GM19238 (cell line): ENCODE results near the gene CRPPA.
"Not testable (repeated sequence)": the region's sequence is repeated elsewhere in the genome, so short reads cannot be mapped to it uniquely, and the experiment has no call there.

Experiments used
- DNase-seq: peaks from one replicate; pipeline ENCODE4 v3.0.0; 2011; ENCODE audit warnings: low spot score; ENCODE audit not compliant: insufficient read length

The CRPPA gene

GRCh38 chr7:16421333-16422102 lies at the start of gene CRPPA:
Gene CRPPA (minus strand): TSS chr7:16421538. CDS start chr7:16421322, 216 bp downstream.
- DNase-seq: no peak

- DNase-seq: no peak
These were observed 44.4 kb upstream of the CRPPA start, which contains the start of gene SOSTDC1 for GRCh38 chr7:16465469-16466361. Gene SOSTDC1 (minus strand): TSS chr7:16465738. CDS start chr7:16465668, 70 bp downstream.

- no peak for DNase-seq
These were observed 42.8 kb upstream of the CRPPA start for GRCh38 chr7:16463949-16464715.

GRCh38 chr7:16463520-16463919 lies 42.2 kb upstream of the CRPPA start:
- DNase-seq: no peak

GRCh38 chr7:16462431-16462889 lies 41.1 kb upstream of the CRPPA start:
- no peak for DNase-seq

- no peak for DNase-seq
These were observed 39.6 kb upstream of the CRPPA start for GRCh38 chr7:16460789-16461493.

GRCh38 chr7:16456303-16456702 lies 35.0 kb upstream of the CRPPA start:
- DNase-seq: not testable (repeated sequence)

- no peak for DNase-seq
These were observed 34.3 kb upstream of the CRPPA start for GRCh38 chr7:16455591-16455990.

- no peak for DNase-seq
These were observed 29.0 kb upstream of the CRPPA start for GRCh38 chr7:16450366-16450765.

- no peak for DNase-seq
These were observed 26.5 kb upstream of the CRPPA start for GRCh38 chr7:16447876-16448275.

- no peak for DNase-seq
These were observed 25.2 kb upstream of the CRPPA start for GRCh38 chr7:16446508-16446907.

GRCh38 chr7:16443871-16444270 lies 22.5 kb upstream of the CRPPA start:
- not testable (repeated sequence) for DNase-seq

GRCh38 chr7:16438988-16439387 lies 17.6 kb upstream of the CRPPA start:
- DNase-seq: no peak

- no peak for DNase-seq
These were observed 15.0 kb upstream of the CRPPA start for GRCh38 chr7:16436306-16436705.

- no peak for DNase-seq
These were observed 12.3 kb upstream of the CRPPA start for GRCh38 chr7:16433568-16434122.

GRCh38 chr7:16432425-16432731 lies 11.0 kb upstream of the CRPPA start:
- no peak for DNase-seq

GRCh38 chr7:16431646-16432424 lies 10.5 kb upstream of the CRPPA start:
- DNase-seq: no peak

GRCh38 chr7:16430133-16430532 lies 8.8 kb upstream of the CRPPA start:
- no peak for DNase-seq

- DNase-seq: no peak
These were observed 7.3 kb upstream of the CRPPA start for GRCh38 chr7:16428672-16429071.

- no peak for DNase-seq
These were observed 6.8 kb upstream of the CRPPA start for GRCh38 chr7:16428182-16428581.
